ENCODE results near the gene SLFN14.

The SLFN14 gene

DNA sequence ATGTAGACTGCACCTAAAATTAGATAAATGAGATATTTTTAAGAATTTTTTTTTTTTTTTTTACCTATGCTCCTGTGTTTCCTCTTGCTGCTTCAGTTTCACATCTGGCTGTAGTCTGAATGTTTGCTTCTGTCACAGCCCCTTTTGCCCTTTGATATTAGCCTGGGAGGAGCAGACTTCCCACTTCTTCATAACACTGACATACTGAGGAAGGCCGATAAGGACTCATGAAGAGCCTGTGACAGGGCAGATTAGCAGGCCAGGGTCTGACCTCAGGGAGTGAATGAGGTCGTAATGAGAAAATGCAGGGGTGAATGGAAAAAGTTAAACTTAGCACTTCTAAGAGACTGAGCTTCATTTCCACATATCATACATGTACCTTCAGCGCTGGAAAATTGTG lies at the start of gene SLFN14:
Gene SLFN14, minus strand, starts transcription at position 117 of the 400 bp plus-strand sequence. CDS start 2,757 bp downstream, outside the sequence.
- no peak within 1 kb of the TSS for H3K9ac ChIP-seq (ENCODE audit: low read length)
- no peaks in the 10 kb centered on the region for H4K20me1 ChIP-seq (ENCODE audit: insufficient read depth, low read length)
- 0 out of 2 replicates have a peak, but pooled peaks cover 8% of the 10 kb centered on the region for H3K27me3 ChIP-seq (ENCODE audit: low read depth, low read length)
- no peaks in the 10 kb centered on the region for H3K79me2 ChIP-seq (ENCODE audit: low read length)
- TF ChIP-seq EZH2phosphoT487 (IDR thresholded peaks at IDR 0.05; ENCODE audit: low read depth), result no peak
- TF ChIP-seq, protein P1, sequence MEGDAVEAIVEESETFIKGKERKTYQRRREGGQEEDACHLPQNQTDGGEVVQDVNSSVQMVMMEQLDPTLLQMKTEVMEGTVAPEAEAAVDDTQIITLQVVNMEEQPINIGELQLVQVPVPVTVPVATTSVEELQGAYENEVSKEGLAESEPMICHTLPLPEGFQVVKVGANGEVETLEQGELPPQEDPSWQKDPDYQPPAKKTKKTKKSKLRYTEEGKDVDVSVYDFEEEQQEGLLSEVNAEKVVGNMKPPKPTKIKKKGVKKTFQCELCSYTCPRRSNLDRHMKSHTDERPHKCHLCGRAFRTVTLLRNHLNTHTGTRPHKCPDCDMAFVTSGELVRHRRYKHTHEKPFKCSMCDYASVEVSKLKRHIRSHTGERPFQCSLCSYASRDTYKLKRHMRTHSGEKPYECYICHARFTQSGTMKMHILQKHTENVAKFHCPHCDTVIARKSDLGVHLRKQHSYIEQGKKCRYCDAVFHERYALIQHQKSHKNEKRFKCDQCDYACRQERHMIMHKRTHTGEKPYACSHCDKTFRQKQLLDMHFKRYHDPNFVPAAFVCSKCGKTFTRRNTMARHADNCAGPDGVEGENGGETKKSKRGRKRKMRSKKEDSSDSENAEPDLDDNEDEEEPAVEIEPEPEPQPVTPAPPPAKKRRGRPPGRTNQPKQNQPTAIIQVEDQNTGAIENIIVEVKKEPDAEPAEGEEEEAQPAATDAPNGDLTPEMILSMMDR (IDR thresholded peaks at IDR 0.05; ENCODE audit: low read depth, low read length), result no peak
- no peak within 1 kb of the TSS for H3K27ac ChIP-seq (ENCODE audit: low read length)
- no peak within 1 kb of the TSS for H3K4me3 ChIP-seq (ENCODE audit: low read length)
- peaks cover 6% of the 10 kb centered on the region; the same call in 1 of the 2 replicates for H3K4me1 ChIP-seq (ENCODE audit: low read length)
- no peaks in the 10 kb centered on the region for H3K9me3 ChIP-seq (ENCODE audit: insufficient read depth, low read length)
- H3K4me2 ChIP-seq (ENCODE audit: low read length), result no peak within 1 kb of the TSS
- no peaks in the 10 kb centered on the region for H3K36me3 ChIP-seq (replicated peaks; ENCODE audit: low read depth, low read length)
- 0 out of 2 replicates have a peak within 1 kb of the TSS, but pooled peaks have one; percentile 46 for H2AFZ ChIP-seq (ENCODE audit: low read depth, low read length)

DNA sequence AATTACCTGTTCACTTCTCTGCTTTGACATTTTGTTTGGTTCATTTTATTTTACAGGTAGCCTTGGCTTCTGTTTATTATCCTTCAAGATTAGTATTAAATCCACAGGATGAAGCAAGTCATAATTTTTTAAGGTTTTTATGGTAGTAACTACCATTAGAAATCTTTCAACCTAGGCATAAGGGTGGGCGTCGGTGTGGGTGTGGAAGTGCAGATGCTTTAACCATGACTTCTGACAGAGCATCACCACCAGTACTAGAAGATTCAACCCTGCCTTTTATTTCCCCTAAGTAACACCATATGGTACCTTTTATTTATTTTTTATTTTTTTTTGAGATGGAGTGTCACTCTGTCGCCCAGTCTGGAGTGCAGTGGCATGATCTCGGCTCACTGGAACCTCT lies 49.2 kb upstream of the SLFN14 start:
- Histone ChIP-seq H4K20me1 (ENCODE audit: insufficient read depth, low read length) (no peaks in the 10 kb centered on the region), H3K4me1 (ENCODE audit: low read length) (0 out of 2 replicates have a peak, but pooled peaks cover 3% of the 10 kb centered on the region), H3K4me3 (ENCODE audit: low read length) (no peak overlapping the region), H2AFZ (ENCODE audit: low read depth, low read length) (no peak overlapping the region), H3K27ac (ENCODE audit: low read length) (no peak overlapping the region), H3K36me3 (replicated peaks; ENCODE audit: low read depth, low read length) (peaks cover 12% of the 10 kb centered on the region), H3K4me2 (ENCODE audit: low read length) (no peak overlapping the region), H3K9ac (ENCODE audit: low read length) (no peak overlapping the region), H3K9me3 (ENCODE audit: insufficient read depth, low read length) (no peaks in the 10 kb centered on the region), H3K27me3 (ENCODE audit: low read depth, low read length) (no peaks in the 10 kb centered on the region), H3K79me2 (ENCODE audit: low read length) (no peaks in the 10 kb centered on the region)
- TF ChIP-seq, protein P1 (IDR thresholded peaks at IDR 0.05; ENCODE audit: low read depth, low read length), result no peak
- TF ChIP-seq EZH2phosphoT487 (IDR thresholded peaks at IDR 0.05; ENCODE audit: low read depth), result no peak

DNA sequence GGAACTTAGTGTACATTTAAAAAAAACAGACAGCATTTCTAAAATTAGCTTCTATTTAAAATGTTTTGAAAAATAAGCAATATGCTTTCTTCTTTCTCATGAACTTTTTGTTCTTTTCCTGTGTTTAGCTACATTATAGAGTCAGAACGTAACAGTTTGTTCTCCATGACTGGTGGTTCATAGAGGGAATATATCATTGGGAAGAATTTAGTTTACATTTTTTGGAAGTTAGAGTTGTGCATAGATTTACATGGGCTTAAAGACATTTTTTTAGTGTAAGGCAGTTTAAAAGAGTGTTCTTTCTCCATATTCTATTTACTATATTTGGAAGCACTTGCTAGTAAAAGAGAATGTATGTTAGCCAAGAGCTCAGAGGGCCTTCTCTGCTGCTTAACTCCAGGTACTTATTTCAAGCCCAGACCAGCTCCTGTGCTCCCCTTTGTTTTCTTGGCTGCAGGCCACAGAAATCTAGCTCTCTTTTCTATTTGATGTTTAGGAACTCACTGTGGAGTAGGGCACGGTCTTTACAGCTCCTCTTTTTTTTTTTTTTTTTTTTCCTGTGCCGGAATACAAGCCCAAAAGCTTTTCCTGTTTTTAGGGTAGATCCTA lies 46.7 kb upstream of the SLFN14 start:
- no peak for TF ChIP-seq EZH2phosphoT487 (IDR thresholded peaks at IDR 0.05; ENCODE audit: low read depth)
- TF ChIP-seq, protein P1 (IDR thresholded peaks at IDR 0.05; ENCODE audit: low read depth, low read length), result no peak
- no peak overlapping the region for H3K4me3 ChIP-seq (ENCODE audit: low read length)
- no peaks in the 10 kb centered on the region for H4K20me1 ChIP-seq (ENCODE audit: insufficient read depth, low read length)
- peaks cover 12% of the 10 kb centered on the region for H3K36me3 ChIP-seq (replicated peaks; ENCODE audit: low read depth, low read length)
- H3K27me3 ChIP-seq (ENCODE audit: low read depth, low read length), result no peaks in the 10 kb centered on the region
- H3K4me1 ChIP-seq (ENCODE audit: low read length), result 0 out of 2 replicates have a peak, but pooled peaks cover 3% of the 10 kb centered on the region
- no peaks in the 10 kb centered on the region for H3K9me3 ChIP-seq (ENCODE audit: insufficient read depth, low read length)
- H3K79me2 ChIP-seq (ENCODE audit: low read length), result no peaks in the 10 kb centered on the region
- no peak overlapping the region for H3K4me2 ChIP-seq (ENCODE audit: low read length)
- H3K27ac ChIP-seq (ENCODE audit: low read length), result no peak overlapping the region
- H3K9ac ChIP-seq (ENCODE audit: low read length), result no peak overlapping the region
- H2AFZ ChIP-seq (ENCODE audit: low read depth, low read length), result no peak overlapping the region

DNA sequence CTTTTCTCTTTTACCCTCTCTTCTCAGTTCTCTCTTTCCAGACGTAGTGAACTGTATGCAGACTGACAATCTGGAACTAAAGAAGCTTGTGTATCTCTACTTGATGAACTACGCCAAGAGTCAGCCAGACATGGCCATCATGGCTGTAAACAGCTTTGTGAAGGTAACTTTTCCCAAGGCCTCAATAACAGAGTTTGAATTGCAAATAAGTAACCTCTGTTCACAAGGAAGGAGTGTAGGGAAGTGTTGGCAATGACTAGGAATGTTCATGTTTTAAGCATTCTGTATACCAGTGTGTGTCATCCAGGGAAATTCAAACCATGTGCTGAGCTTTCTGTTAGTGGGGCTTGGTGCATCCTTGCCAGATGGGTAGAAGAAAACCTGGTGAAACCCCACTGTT lies 45.1 kb upstream of the SLFN14 start:
- Histone ChIP-seq H4K20me1 (ENCODE audit: insufficient read depth, low read length) (no peaks in the 10 kb centered on the region), H3K9me3 (ENCODE audit: insufficient read depth, low read length) (no peaks in the 10 kb centered on the region), H3K79me2 (ENCODE audit: low read length) (no peaks in the 10 kb centered on the region), H3K27me3 (ENCODE audit: low read depth, low read length) (no peaks in the 10 kb centered on the region), H3K4me3 (ENCODE audit: low read length) (no peak overlapping the region), H2AFZ (ENCODE audit: low read depth, low read length) (no peak overlapping the region), H3K27ac (ENCODE audit: low read length) (no peak overlapping the region), H3K4me1 (ENCODE audit: low read length) (0 out of 2 replicates have a peak, but pooled peaks cover 3% of the 10 kb centered on the region), H3K4me2 (ENCODE audit: low read length) (no peak overlapping the region), H3K9ac (ENCODE audit: low read length) (no peak overlapping the region), H3K36me3 (replicated peaks; ENCODE audit: low read depth, low read length) (peaks cover 18% of the 10 kb centered on the region)
- no peak for TF ChIP-seq EZH2phosphoT487 (IDR thresholded peaks at IDR 0.05; ENCODE audit: low read depth)
- TF ChIP-seq, protein P1 (IDR thresholded peaks at IDR 0.05; ENCODE audit: low read depth, low read length), result no peak
